K562 (cell line): ENCODE results near the gene FAM53B. TPM values are rescaled to one million over a fixed set of nuclear protein-coding genes. Genes with fewer than 3 reads are reported as not detected.

Experiments
- CBFB ChIP-seq: sonication (generic); formaldehyde crosslinking; IDR thresholded peaks from 2 replicates; pipeline ENCODE4 v1.4.0; 2020; ENCODE audit warnings: mild to moderate bottlenecking, missing genetic modification reagents
- EHMT2 ChIP-seq: fragments of 450-650 bp; IDR thresholded peaks from 2 replicates; pipeline ENCODE4 v1.6.1; 2018; ENCODE audit warnings: antibody characterized with exemption
- MEIS2 ChIP-seq: fragments of 450-650 bp; IDR thresholded peaks from 2 replicates; pipeline ENCODE4 v1.6.1; 2014; ENCODE audit warnings: mild to moderate bottlenecking; ENCODE audit not compliant: partially characterized antibody
- PBX2 ChIP-seq, 2 experiments: IDR thresholded peaks in 1 of 2; conservative IDR thresholded peaks in 1 of 2; 2 replicates each; pipeline ENCODE4 v1.6.1; 2016; ENCODE audit warnings: low read depth in 2 of 2, mild to moderate bottlenecking in 1 of 2, missing compliant biosample characterization in 1 of 2, missing genetic modification characterization in 1 of 2, moderate library complexity in 1 of 2
- SRSF9 ChIP-seq: fragments of 200-400 bp; formaldehyde crosslinking; IDR thresholded peaks from 2 replicates; pipeline ENCODE4 v1.6.1; 2017; ENCODE audit warnings: low read depth, low read length, borderline replicate concordance
- polyA plus RNA-seq, 8 experiments: library from polyadenylated mRNA; depleted of rRNA in 4 of 8; stranded (reverse) in 5 of 8; unstranded in 3 of 8; fragments of >200 nt; fragmentation: Nextera tagmentation in 2 of 8; fragmentation: Illumina TruSeq in 1 of 8; extraction: Ambion mirVana in 2 of 8; extraction: Trizol in 1 of 8; gene quantifications; 2 replicates each; pipeline versions ENCODE4 v1.2.1 to v1.2.3, GENCODE V29; 2011 to 2014; ENCODE audit warnings: inconsistent platforms in 1 of 8, missing spikeins in 1 of 8
- total RNA-seq, 7 experiments: library from RNA; depleted of rRNA in 6 of 7; stranded (reverse); fragments of >200 nt in 6 of 7; fragmentation: Illumina TruSeq in 2 of 7; extraction: Trizol in 2 of 7; gene quantifications; 2 replicates each; pipeline versions ENCODE4 v1.2.1 to v1.2.3, GENCODE V29; 2011 to 2021; ENCODE audit warnings: low replicate concordance in 1 of 7
- TF ChIP-seq, protein P1 (sequence below): sonication (generic); formaldehyde crosslinking; IDR thresholded peaks from 2 replicates; pipeline ENCODE4 v1.8.0; 2022; ENCODE audit warnings: missing genetic modification reagents, mild to moderate bottlenecking, borderline replicate concordance
- TF ChIP-seq, protein P2 (sequence below): fragments of 250-450 bp; sonication (Bioruptor Pico); IDR thresholded peaks from 2 replicates; pipeline ENCODE4 v1.8.0; 2021; ENCODE audit warnings: borderline replicate concordance, mild to moderate bottlenecking, moderate library complexity; ENCODE audit not compliant: poor library complexity, severe bottlenecking

The FAM53B gene
- total and polyA plus RNA-seq, 9 of the 15 experiments (the other 6 are each of a cell fraction or from before 2014, with no cell fraction given) = 0.03 to 16.5 (median 5.0) TPM

GRCh38 chr10:124592736-124593430 lies 151.3 kb downstream of the FAM53B start (continued):
- TF ChIP-seq PBX2 (CRISPR knock-in tag; IDR thresholded peaks at IDR 0.05; ENCODE audit: low read depth) (no peak), PBX2 (tag; conservative IDR thresholded peaks at IDR 0.05; ENCODE audit: low read depth) (peak; percentile 59; the same call in 1 of the 2 replicates), EHMT2 (no peak), SRSF9 (no peak), CBFB (CRISPR knock-in tag) (no peak), MEIS2 (peak; percentile 71)
- TF ChIP-seq, protein P1, sequence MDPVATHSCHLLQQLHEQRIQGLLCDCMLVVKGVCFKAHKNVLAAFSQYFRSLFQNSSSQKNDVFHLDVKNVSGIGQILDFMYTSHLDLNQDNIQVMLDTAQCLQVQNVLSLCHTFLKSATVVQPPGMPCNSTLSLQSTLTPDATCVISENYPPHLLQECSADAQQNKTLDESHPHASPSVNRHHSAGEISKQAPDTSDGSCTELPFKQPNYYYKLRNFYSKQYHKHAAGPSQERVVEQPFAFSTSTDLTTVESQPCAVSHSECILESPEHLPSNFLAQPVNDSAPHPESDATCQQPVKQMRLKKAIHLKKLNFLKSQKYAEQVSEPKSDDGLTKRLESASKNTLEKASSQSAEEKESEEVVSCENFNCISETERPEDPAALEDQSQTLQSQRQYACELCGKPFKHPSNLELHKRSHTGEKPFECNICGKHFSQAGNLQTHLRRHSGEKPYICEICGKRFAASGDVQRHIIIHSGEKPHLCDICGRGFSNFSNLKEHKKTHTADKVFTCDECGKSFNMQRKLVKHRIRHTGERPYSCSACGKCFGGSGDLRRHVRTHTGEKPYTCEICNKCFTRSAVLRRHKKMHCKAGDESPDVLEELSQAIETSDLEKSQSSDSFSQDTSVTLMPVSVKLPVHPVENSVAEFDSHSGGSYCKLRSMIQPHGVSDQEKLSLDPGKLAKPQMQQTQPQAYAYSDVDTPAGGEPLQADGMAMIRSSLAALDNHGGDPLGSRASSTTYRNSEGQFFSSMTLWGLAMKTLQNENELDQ (CRISPR knock-in tag) = no peak
- TF ChIP-seq, protein P2, sequence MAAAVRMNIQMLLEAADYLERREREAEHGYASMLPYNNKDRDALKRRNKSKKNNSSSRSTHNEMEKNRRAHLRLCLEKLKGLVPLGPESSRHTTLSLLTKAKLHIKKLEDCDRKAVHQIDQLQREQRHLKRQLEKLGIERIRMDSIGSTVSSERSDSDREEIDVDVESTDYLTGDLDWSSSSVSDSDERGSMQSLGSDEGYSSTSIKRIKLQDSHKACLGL (CRISPR knock-in tag) = no peak
